Measurements from ENCODE around the gene SKP1.

SKP1 gene

DNA sequence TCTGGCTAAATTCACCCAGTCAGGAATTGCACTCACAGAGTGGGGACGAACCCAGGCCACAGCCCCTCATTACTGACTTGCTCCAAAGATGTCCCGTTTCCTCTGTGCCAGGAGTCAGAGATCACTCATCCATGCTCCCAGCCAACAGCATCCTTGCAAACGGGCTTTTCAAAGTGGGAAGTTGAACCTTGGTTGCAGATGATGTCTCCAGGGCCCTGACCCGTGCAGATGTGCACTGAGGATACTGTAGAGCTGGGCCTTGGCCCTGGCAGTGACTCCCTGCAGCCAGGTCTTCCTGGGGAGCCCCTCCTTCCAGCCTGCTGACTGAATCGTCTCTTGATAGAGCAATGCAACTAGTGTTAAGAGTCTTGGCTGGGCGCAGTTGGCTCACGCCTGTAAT, 40.0 kb downstream of the SKP1 start:
- DNase-seq (ENCODE audit: low read depth in 1 of 2, low spot score in 1 of 2), result no peak
- in situ Hi-C loops (cut with HindIII; ENCODE audit: low pct_unique_long_range_greater_than_20kb, low sequenced_read_pairs), result no loop called here
- no peak for TF ChIP-seq JUND (IDR thresholded peaks at IDR 0.05; ENCODE audit: low read depth)

DNA sequence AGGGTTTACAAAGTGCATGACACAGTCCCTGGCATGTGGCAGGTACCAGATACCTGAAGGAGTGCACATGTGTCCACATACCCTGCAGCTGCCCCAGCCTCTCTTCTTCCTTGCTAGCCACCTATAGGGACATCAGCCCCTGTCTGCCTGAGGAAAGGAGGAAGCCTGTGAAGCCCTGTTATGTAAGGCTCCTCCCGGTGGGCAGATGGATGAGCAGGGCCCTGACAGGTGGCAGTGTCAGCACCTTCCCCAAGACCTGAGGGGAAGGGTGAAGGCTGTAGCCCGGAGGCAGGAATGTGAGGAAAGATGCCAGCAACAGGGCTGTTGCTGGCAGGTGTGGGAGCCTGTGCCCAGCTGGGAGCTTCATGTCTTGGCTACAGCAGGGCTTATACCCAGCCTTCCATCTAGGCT, 40.5 kb downstream of the SKP1 start:
- DNase-seq (ENCODE audit: low read depth in 1 of 2, low spot score in 1 of 2), result peak in 1 of 2 experiments; percentile 25
- in situ Hi-C loops (cut with HindIII; ENCODE audit: low pct_unique_long_range_greater_than_20kb, low sequenced_read_pairs), result no loop called here
- no peak for TF ChIP-seq JUND (IDR thresholded peaks at IDR 0.05; ENCODE audit: low read depth)

DNA sequence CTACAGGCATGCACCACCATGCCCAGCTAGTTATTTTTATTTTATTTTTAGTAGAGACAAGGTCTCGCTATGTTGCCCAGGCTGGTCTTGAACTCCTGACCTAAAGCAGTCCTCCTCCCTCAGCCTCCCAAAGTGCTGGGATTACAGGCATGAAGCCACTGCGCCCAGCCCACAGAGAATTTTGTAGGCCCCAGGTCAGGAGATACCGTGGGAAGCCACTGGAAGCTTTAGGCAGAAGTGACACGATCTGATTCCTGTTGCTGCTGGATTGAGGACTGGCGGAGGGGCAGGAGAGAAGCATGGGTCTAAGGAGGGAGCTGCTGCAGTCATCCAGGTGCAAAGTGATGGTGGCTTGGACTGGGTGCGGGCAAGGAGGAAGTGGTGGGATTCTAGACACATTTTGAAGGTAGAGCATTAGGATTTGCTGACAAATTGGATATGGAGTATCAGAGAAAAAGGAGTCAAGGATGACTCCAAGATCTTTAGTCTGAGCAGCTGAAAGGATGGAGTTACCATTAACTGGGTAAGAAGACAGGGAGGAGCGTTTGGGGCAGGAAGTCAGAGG, 41.6 kb downstream of the SKP1 start:
- in situ Hi-C loops (cut with HindIII; ENCODE audit: low pct_unique_long_range_greater_than_20kb, low sequenced_read_pairs), result no loop called here
- no peak for TF ChIP-seq JUND (IDR thresholded peaks at IDR 0.05; ENCODE audit: low read depth)
- DNase-seq (ENCODE audit: low read depth in 1 of 2, low spot score in 1 of 2), result no peak

DNA sequence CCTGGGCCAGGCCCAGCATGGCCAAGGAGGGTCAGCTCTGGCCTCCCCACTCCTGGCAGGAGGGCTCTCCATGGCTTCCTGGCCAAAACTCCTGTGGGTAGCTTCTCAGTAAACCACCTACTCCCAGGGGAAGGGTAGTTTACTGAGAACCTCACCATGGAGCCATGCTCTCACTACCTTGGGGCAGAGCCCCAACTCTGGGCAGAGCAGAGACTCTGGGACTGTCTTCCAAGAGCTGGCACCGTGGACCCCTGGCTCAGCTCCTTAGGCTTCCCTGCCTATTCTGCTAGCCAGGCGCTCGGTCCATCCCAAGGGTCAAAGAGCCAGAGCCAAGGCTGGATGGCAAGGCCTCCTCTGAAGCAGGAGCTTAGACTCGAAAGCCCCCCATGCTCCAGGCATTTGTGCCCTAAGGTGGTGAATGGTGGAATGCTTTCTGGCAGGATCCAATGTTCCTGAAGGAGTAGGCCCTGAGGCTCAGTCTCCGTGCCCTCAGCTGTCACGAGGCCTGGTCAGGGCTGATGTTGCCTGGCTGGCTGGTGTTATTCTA, 42.7 kb downstream of the SKP1 start:
- DNase-seq (ENCODE audit: low read depth in 1 of 2, low spot score in 1 of 2), result no peak
- in situ Hi-C loops (cut with HindIII; ENCODE audit: low pct_unique_long_range_greater_than_20kb, low sequenced_read_pairs), result no loop called here
- no peak for TF ChIP-seq JUND (IDR thresholded peaks at IDR 0.05; ENCODE audit: low read depth)

DNA sequence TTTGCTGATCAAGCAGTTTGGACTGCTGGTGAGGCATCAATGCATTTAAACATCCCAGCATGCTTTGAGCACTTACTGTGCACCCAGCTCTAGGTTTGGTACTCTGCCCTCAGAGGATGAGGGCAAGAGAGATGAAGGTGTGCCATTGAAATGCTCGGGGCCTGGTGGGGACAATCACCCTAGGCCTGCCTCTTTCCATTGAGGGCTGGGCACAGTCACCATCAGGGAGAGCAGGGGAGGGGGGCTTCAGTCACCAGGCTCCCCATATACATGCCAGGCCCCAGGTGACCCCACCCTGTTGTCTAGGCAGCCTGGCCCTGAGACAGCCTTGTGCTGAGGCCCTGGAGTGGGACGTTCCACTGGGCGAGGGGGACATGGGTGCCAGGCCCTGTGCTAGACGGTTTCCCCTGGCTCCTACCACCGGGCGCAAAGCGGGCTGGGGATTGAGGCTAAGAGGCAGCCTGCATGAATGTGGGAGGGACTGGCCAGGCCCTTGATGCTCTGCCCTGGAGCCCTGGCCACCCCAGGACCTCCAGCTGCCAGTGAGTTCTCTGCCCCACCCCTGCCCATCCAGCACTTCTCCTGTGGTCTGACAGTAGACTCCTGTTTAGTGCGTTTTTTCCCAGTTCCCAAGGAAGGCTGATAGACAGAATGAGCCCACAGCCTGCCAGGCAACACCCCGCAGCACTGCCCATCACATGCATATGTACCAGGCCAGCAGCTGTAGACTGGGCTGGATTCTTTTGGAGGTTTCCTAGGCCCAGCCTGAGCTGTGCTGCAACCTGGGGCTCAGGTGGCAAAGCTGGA, 43.4 kb downstream of the SKP1 start:
- in situ Hi-C loops (cut with HindIII; ENCODE audit: low pct_unique_long_range_greater_than_20kb, low sequenced_read_pairs), result no loop called here
- no peak for DNase-seq (ENCODE audit: low read depth in 1 of 2, low spot score in 1 of 2)
- TF ChIP-seq JUND (IDR thresholded peaks at IDR 0.05; ENCODE audit: low read depth), result no peak

DNA sequence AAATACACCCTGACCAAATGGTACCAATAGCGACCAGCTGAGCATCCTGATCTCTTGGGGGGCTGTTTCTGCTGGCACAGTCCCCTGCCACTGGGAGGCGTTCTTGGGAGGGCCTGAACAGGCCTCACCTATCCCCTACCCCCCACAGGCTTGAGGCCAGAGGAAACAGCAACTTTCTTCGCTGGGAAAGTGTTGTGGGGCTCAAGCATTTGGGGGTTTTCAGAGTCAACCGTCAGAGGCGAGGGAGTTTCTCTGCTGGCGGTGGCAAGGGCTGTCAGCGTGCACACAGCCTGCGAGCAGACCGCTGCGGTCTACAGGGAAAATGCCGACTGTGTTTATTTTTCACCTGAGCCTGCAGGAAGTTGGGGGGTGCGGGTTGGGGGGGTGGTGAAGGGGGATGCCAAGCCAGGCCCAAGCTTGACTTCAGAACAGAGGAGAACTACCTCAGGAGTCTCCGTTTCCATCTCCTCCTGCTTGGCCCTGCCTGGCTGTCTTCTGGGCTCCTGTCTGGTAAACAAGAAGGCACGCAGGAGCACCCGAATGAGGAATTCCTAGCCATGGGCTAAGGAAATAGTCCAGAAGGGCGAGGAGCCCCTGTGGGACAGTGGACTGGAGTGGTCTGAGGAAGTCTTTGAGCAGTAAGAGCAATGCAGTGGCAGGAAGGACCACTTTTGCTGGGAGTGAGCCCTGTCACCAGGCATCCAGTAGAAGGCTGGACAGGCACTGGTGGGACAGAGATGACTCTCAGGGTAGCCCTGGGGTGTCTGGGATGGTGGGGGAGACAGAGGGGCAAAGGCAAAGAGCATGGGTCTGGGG, 44.2 kb downstream of the SKP1 start:
- no peak for DNase-seq (ENCODE audit: low read depth in 1 of 2, low spot score in 1 of 2)
- no peak for TF ChIP-seq JUND (IDR thresholded peaks at IDR 0.05; ENCODE audit: low read depth)
- in situ Hi-C loops (cut with HindIII; ENCODE audit: low pct_unique_long_range_greater_than_20kb, low sequenced_read_pairs), result no loop called here

DNA sequence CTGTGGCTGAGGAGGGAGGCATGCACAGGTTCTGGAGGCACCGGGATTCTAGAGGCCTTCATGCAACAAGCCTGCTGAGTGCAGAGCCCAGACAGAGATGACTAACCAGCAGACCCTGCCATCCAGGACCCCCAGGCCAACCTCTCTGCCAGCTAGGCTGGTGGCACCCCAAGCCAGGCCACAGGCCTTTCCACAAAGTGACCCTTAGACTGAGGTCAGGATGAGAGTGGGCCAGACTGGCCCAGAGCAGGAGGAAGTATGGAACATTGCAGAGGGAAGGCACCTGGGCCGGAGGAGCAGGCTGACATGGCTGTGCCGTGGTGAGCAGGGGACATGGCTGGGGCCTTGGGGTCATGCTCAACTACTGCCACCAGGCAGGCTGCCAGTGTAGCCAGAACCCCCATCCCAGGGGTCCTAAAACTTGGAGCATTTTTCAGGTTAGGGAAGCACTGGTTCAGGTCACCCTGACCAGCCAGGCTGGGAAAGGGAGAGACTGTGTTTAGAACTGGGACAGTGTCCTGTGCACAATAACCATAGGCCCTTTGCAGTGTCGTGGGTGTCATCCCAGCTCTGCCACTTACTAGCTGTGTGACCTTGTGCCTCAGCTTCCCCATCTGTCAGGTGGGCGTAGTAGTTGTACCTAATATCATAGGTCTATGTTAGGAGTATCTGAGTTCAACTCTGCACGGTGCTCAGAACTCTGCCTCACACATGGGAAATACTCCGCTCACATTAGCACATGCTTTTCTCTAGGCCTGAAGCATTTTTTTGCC, 45.0 kb downstream of the SKP1 start:
- DNase-seq (ENCODE audit: low read depth in 1 of 2, low spot score in 1 of 2), result no peak
- no peak for TF ChIP-seq JUND (IDR thresholded peaks at IDR 0.05; ENCODE audit: low read depth)
- in situ Hi-C loops (cut with HindIII; ENCODE audit: low pct_unique_long_range_greater_than_20kb, low sequenced_read_pairs), result no loop called here

DNA sequence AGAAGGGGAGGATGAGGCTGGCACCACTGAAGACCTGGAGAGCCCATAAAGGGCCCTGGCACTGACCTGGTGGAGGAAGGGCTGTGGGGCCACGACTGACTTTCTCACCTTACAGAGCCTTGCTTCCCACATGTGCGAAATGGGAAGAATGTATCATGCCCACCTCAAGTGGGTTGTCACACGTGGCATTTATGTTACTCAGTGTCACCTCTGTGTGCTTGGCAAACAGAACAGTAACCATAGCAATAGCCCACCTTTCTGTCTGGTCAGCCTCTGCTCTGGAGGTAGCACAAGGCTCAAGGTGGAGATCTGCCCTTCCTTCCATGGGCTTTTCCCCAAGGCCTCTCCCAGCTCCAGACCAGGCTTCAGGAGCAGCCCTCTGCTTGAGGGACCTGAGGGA, 45.6 kb downstream of the SKP1 start:
- no peak for DNase-seq (ENCODE audit: low read depth in 1 of 2, low spot score in 1 of 2)
- in situ Hi-C loops (cut with HindIII; ENCODE audit: low pct_unique_long_range_greater_than_20kb, low sequenced_read_pairs), result no loop called here
- no peak for TF ChIP-seq JUND (IDR thresholded peaks at IDR 0.05; ENCODE audit: low read depth)

DNA sequence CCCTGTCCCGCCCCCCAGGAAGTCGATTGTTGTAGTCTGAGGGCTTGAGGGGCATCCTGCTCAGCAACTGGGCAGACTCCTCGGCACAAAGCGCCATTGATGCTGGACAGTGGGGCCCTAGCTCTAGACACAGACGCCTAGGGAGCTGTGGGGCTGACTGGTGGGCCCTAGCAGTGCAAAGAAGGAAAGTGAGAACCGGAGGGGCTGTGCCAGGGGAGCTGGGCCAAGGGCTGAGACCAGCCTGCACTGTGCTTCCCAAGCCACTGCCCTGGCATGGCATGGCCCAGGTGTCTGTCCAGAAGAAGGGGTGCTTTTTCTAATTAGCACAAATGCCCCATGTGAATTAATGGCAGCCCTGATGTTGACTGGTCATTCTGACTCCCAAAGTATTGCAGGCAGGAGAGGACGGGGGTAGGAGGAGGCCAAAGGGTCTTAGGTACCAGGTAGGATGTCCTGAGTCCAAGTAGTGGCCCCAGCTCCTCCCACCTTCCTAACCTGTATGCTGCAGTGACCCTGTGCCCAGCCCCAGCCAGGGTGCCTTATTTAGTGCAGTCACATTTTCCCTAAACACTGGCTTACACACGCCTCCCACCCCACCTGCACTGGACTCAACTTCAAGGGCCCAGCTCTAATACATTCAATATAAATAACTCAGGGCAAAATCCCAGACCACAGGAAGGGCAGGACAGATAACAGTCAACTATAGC, 46.4 kb downstream of the SKP1 start:
- no peak for DNase-seq (ENCODE audit: low read depth in 1 of 2, low spot score in 1 of 2)
- in situ Hi-C loops (cut with HindIII; ENCODE audit: low pct_unique_long_range_greater_than_20kb, low sequenced_read_pairs), result no loop called here
- TF ChIP-seq JUND (IDR thresholded peaks at IDR 0.05; ENCODE audit: low read depth), result no peak

DNA sequence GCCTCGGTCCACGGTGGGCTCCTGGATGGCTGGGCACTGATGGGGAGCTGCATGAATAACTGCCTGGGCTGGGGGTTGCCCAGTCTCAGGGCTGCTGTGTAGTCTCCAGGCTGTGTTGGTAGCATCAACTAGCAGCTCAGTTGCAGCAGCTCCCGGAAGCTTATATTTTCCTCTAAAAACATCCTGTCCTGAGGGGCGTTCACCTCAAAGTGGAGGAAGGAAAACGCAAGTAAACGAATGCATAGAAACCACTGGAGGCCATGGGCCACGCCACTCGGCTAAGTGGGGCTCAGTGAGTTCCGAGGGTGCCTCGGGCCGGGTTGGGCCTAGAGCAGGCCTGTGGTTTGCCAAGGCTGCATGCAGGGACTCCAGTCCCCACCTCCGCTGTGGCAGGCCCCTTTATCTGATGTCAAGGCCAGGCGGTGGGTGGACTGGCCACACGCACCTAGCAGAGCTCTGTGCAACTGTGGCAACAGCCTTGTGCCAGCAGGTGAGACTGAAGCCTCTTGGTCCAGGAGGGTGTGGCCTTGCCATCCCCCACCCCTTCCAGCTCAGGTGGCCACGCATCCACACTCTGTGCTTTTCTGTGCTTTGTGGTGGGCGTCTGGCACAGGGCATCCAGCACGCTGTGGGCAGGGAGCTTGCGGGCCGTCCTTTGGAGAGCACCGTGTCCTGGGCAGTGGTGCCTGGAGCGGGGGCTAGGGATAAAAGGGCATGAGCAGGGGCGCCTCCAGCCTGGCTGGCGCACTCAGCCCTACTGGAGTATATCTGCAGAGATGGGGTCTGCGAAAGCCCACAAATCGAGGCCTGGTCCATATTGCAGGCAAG, 47.1 kb downstream of the SKP1 start:
- no peak for TF ChIP-seq JUND (IDR thresholded peaks at IDR 0.05; ENCODE audit: low read depth)
- DNase-seq (ENCODE audit: low read depth in 1 of 2, low spot score in 1 of 2), result no peak
- in situ Hi-C loops (cut with HindIII; ENCODE audit: low pct_unique_long_range_greater_than_20kb, low sequenced_read_pairs), result no loop called here

DNA sequence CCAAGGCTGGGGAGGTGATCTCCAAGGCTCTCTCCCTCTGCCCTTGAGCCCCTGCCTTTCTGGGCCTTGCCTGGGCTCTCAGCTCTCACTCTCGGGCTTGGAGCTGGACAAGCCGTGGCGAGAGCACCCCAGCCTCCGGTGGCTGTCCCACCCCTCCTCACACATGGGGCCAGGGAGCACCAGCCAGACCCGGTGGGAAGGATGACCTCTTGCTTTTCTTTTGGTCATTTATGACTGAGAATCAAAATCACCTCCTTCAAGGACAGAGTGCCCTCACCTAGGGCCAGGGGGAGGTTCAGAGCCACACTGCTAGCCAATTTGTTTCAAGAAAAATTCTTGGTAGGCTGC, 48.1 kb downstream of the SKP1 start:
- DNase-seq (ENCODE audit: low read depth in 1 of 2, low spot score in 1 of 2), result no peak
- no peak for TF ChIP-seq JUND (IDR thresholded peaks at IDR 0.05; ENCODE audit: low read depth)
- in situ Hi-C loops (cut with HindIII; ENCODE audit: low pct_unique_long_range_greater_than_20kb, low sequenced_read_pairs), result no loop called here

All from T47D (cell line).